NCI-H2029 (cell line): ENCODE measurements around the gene CORO1C.

ENCODE experiments used
- DNase-seq: peaks from one replicate; lab custom pipeline; 2025; lab: John Stamatoyannopoulos, UW

Gene CORO1C

GRCh38 chr12:108647585-108648287 is 83.6 kb downstream of the CORO1C start:
- no peak for DNase-seq

GRCh38 chr12:108646600-108647579 is 84.4 kb downstream of the CORO1C start:
- DNase-seq, result no peak

GRCh38 chr12:108645686-108646599 is 85.4 kb downstream of the CORO1C start:
- no peak for DNase-seq

- no peak for DNase-seq
These were observed 86.6 kb downstream of the CORO1C start for GRCh38 chr12:108644811-108645120.

GRCh38 chr12:108643941-108644810 is 87.1 kb downstream of the CORO1C start:
- no peak for DNase-seq

GRCh38 chr12:108642899-108643654 is 88.2 kb downstream of the CORO1C start:
- no peak for DNase-seq

GRCh38 chr12:108642269-108642870 is 88.9 kb downstream of the CORO1C start:
- DNase-seq, result no peak

GRCh38 chr12:108641446-108642268 is 89.7 kb downstream of the CORO1C start:
- DNase-seq, result no peak

- no peak for DNase-seq
These were observed 90.4 kb downstream of the CORO1C start for GRCh38 chr12:108640802-108641445.

GRCh38 chr12:108638997-108639822 is 92.1 kb downstream of the CORO1C start:
- DNase-seq, result no peak

- no peak for DNase-seq
These were observed 93.0 kb downstream of the CORO1C start for GRCh38 chr12:108638141-108638827.

GRCh38 chr12:108637222-108637971 is 93.9 kb downstream of the CORO1C start:
- no peak for DNase-seq

GRCh38 chr12:108635997-108636808 is 95.1 kb downstream of the CORO1C start:
- DNase-seq, result no peak

GRCh38 chr12:108635201-108635996 is 95.9 kb downstream of the CORO1C start:
- no peak for DNase-seq

- DNase-seq, result no peak
These were observed 97.0 kb downstream of the CORO1C start for GRCh38 chr12:108634341-108634751.
